GM10248 (cell line): ENCODE measurements around the gene MAPK10.

ENCODE experiments used
- CTCF ChIA-PET: fragments of 300-600 bp; sonication (Branson Sonifier 250); formaldehyde crosslinking; extraction: SDS; loops from one replicate; lab custom pipeline; 2021; ENCODE audit warnings: antibody characterized with exemption; lab: Yijun Ruan, JAX
- POLR2A ChIA-PET: fragments of 350-650 bp; sonication (Branson Sonifier 250); formaldehyde crosslinking; extraction: SDS; loops from one replicate; lab custom pipeline; 2020; ENCODE audit warnings: antibody characterized with exemption; lab: Yijun Ruan, JAX
- DNase-seq: peaks from one replicate; pipeline ENCODE4 v3.0.0; 2012; ENCODE audit errors: extremely low spot score
- TF ChIP-seq, protein P1 (sequence below): IDR thresholded peaks from 2 replicates; pipeline ENCODE4 v1.5.1; 2012; ENCODE audit warnings: mild to moderate bottlenecking, low read depth; ENCODE audit errors: extremely low read depth, missing control alignments, control extremely low read depth

MAPK10 gene

DNA sequence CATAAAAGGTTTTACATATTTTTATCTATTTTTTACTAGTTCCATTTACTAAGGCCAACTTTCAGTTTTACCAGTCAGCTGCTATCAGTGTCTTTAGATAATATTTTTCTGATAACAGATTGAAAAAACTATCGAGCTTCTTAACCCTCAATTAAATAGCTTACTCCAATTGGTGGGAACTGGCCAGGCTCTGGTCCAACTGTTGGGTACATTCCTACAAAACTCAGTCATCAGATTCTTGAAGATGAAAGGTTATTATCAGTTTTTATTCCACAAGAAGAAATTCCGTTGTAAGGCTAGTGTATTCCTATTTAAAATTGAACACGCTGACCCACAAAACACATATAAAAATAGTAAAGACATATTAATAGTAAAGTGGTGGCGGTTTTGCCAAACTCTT is 346.2 kb downstream of the MAPK10 start:
- POLR2A ChIA-PET: no interaction called here
- TF ChIP-seq, protein P1, sequence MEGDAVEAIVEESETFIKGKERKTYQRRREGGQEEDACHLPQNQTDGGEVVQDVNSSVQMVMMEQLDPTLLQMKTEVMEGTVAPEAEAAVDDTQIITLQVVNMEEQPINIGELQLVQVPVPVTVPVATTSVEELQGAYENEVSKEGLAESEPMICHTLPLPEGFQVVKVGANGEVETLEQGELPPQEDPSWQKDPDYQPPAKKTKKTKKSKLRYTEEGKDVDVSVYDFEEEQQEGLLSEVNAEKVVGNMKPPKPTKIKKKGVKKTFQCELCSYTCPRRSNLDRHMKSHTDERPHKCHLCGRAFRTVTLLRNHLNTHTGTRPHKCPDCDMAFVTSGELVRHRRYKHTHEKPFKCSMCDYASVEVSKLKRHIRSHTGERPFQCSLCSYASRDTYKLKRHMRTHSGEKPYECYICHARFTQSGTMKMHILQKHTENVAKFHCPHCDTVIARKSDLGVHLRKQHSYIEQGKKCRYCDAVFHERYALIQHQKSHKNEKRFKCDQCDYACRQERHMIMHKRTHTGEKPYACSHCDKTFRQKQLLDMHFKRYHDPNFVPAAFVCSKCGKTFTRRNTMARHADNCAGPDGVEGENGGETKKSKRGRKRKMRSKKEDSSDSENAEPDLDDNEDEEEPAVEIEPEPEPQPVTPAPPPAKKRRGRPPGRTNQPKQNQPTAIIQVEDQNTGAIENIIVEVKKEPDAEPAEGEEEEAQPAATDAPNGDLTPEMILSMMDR: no peak
- DNase-seq: no peak
- CTCF ChIA-PET: no interaction called here

GRCh38 chr4:86011117-86011516 is 348.7 kb downstream of the MAPK10 start:
- CTCF ChIA-PET: no interaction called here
- TF ChIP-seq, protein P1: no peak
- DNase-seq: no peak
- POLR2A ChIA-PET: no interaction called here

DNA sequence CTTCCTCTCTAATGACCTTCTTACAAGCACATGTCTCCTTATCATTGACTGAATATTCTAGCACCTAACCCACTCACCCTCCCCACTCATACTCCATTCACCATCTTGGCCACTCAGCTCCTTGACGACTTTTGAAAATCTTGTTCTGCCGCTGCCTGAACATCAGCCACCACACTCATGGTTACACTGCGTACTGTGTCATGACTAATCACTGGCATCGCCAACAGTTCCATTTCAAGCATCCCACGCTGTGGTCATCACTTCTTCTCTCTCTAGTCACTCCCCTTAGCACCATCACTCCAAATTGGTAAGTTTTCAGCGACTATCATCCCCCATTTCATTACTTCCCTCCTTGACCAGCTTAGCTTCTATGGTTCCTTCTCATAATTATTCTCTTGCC is 352.8 kb downstream of the MAPK10 start:
- DNase-seq: no peak
- TF ChIP-seq, protein P1: no peak
- ChIA-PET CTCF (interaction anchor here (0.8 kb wide), 1 partner anchor 9 kb away, joined by 3 read pairs; no protein-coding TSS in a partner anchor), POLR2A (no interaction called here)

DNA sequence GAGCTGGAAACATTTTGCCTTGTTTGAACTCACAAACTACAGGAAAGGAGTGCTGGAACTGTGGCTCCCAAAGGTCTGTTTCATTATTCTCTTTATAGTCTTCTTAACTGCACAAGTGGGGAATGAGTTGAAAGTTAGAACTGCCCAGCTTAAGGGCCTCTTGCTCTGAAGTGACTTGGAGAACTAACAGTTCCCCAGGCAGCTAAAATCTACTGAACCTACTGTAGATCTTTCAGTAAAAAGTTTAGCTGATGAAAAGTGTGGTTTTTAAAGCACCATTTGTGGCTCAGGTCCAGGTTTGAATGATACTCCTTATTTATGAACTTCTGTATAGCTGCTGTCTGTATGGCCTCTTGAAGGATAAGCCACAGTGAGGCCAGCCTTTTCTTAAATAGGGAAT is 353.8 kb downstream of the MAPK10 start:
- CTCF ChIA-PET: interaction anchor here (0.8 kb wide), 1 partner anchor 8 kb away, joined by 3 read pairs; no protein-coding TSS in a partner anchor
- TF ChIP-seq, protein P1: no peak
- DNase-seq: no peak
- POLR2A ChIA-PET: no interaction called here

DNA sequence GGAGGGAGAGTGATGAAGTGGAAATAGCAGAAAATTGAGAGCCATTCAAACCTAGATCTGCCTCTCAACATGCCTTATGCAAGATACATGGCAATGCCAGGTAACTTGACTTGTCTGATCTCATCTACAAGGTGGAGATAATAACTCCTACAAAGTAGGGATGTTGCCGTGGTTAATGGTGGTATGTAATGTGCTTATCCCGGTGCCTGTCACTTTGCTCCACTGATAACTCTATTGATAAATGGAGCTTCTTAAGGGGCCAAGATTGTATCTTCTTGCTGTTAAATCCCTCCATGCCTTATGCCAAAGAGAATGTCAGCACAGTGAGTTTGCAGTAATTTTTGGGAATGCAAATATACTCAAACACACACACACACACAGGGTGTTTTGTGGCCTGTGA is 355.8 kb downstream of the MAPK10 start:
- ChIA-PET POLR2A (no interaction called here), CTCF (no interaction called here)
- TF ChIP-seq, protein P1: no peak
- DNase-seq: no peak

- DNase-seq: no peak
- CTCF ChIA-PET: no interaction called here
- TF ChIP-seq, protein P1: no peak
- POLR2A ChIA-PET: no interaction called here
Measured at GRCh38 chr4:86001591-86001990, 358.3 kb downstream of the MAPK10 start.
